Measurements from ENCODE around the gene ABCA9.

DNA sequence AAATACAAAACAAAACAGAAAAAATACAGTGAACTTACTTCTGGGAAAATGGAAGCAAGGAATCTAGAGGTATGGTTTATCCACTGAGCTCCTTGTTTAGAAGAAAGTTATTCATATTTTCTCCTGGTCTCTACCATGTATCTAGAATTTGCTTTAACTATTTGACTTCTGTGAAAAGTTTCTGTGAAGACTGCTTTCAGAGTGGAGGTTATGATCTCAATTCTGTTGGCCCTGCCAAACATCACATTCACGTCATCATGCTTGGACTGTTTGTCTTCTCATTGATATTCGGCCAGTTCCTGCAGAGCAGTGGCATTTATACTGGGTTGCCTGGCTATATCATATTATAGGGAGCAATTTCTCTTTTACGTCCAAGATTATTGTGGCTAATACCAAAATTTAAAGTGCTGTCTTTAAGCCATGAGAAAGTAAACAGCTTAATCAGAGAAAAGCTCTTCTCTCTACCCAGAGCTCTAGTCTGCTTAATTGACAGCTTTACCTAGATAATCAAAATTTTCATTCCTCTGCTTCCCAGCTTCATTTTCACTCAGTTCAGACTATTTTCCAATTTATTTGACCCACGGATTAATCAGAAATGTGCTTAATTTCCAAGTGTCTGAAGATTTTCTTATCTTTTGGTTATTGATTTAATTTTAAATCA is 105.4 kb downstream of the ABCA9 start, which contains the start of gene ABCA8:
- TF ChIP-seq, protein P1, sequence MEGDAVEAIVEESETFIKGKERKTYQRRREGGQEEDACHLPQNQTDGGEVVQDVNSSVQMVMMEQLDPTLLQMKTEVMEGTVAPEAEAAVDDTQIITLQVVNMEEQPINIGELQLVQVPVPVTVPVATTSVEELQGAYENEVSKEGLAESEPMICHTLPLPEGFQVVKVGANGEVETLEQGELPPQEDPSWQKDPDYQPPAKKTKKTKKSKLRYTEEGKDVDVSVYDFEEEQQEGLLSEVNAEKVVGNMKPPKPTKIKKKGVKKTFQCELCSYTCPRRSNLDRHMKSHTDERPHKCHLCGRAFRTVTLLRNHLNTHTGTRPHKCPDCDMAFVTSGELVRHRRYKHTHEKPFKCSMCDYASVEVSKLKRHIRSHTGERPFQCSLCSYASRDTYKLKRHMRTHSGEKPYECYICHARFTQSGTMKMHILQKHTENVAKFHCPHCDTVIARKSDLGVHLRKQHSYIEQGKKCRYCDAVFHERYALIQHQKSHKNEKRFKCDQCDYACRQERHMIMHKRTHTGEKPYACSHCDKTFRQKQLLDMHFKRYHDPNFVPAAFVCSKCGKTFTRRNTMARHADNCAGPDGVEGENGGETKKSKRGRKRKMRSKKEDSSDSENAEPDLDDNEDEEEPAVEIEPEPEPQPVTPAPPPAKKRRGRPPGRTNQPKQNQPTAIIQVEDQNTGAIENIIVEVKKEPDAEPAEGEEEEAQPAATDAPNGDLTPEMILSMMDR (conservative IDR thresholded peaks at IDR 0.05): no peak
- TF ChIP-seq EZH2 (IDR thresholded peaks at IDR 0.05; ENCODE audit: low read depth): no peak
